Stimulated activated CD4-positive, alpha-beta T cell treated with anti-CD3 and anti-CD28 coated beads, TNF-alpha, amount 100 ng/mL, for 48 hours (primary cell): Measurements from ENCODE around the gene SUGP2.
"Not testable (repeated sequence)": the region's sequence is repeated elsewhere in the genome, so short reads cannot be mapped to it uniquely, and the experiment has no call there.

ENCODE experiments used
- DNase-seq, 3 donors: peaks; one replicate each; pipeline ENCODE4 v3.0.0-alpha.2; 2020; ENCODE audit warnings: low read depth in 3 of 3

Gene SUGP2

DNA sequence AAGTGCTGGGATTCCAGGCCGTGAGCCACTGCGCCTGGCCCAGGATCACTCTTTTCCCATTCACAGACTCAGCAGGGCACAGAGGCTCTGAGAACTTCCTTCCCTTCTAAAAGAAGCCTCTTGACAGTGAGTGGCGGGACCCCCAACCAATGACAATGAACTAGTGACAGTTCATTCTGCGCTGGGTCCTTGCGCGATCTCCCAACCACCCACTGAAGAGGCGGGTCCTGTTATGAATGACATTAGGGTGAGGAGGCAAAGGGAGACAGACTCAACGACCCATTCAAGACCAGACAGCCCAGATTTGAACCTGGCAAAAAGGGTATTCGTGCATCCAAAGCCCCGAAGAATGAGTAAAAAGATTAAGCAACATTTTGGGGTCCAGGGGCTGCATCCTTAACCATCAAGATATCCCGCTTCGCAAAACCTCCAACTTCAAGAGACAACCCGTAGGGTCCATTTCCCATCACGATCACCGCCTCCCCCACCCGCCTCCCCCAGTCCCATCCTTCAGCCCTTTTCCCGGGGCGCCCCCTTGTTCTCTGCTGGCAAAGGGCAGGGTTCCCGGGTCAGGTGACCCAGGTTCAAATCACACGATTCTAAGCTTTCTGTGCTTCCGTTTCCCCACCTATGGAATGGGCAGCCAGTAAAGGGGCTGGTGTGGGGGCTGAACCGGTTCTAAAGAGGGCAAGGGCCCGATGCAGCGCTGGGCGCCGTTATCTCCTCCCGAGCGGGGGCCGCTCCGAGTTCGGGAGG lies 719 bp downstream of the SUGP2 start:
- DNase-seq = peak; percentile 71 to 83 (median 79)

DNA sequence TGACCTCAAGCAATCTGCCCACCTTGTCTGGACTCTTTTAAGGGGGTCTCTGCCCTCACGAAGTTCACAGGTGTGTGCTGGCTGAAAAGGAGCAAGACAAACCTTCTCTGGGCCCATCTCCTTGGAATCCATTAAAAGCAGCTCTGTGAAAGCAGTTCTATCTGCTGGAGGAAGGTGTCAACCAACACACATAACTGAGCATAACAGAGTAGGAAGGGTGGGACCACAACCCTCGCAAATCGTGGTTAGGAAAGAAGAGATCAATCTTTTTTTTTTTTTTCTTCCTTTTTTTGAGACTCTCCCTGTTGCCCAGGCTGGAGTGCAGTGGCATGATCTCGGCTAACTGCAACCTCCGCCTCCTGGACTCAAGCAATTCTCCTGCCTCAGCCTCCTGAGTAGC lies 1.4 kb downstream of the SUGP2 start:
- DNase-seq = no peak

DNA sequence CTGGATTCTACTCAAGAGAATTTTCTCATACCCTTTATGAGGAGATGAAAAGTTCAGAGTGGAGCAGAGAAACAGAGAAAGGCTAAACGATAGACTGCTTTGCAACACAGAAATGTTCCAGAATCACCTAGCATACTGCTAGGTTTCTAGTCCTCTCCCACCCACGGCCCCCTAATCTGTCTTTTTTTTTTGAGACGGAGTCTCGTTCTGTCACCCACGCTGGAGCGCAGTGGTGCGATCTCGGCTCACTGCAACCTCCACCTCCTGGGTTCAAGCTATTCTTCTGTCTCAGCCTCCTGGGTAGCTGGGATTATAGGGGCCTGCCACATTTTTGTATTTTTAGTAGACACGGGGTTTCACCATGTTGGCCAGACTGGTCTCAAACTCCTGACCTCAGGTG lies 4.8 kb downstream of the SUGP2 start:
- no peak for DNase-seq

DNA sequence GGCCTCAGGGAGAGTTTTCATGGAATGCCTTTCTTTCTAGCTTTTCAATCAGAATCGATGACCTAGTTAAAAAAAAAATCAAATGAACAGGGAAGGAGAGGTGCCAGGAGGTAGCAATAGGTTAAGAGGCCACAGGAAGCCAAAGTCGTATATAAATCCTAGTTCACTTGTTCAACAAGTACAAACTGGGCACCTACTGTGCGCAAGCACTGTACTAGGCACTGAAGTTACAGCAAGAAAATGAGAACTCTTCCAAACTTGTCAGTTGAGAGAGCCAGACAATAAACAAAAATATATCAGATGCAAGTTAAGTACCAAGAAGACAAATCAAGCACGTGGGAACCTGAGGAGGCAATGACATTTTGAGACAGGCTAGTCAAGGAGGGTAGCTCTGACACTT lies 6.1 kb downstream of the SUGP2 start:
- DNase-seq = no peak

DNA sequence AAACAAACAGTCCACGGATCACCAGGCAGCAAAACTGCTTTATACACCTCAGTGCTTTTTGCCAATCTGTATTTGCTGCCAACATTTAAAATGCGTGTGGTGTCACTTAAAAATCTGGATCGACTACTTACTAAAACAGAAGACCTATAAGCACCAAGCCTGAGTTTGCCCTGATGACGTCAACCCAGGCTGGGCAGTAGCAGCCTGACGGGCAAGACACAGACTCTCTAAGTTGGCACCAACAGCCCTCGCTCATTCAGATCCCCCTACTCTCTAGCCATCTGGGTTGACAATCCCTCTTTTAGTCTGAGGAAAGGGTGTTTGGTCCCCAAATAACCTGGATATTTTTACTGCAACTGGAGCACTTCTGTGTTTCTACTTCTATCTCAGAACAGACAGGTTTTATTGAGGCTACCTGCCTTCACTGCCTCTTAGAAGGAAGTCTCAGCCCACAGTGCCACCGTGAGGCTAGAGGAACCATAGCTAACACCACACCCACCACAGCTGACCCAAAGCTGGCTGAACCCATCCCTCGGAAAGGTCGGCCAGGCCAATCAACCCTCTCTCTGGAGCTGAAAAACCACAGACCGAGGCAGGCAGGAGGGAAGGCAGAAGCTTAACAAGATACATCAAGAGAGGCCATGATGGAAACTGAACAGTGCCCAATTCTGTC lies 6.9 kb downstream of the SUGP2 start:
- no peak for DNase-seq

DNA sequence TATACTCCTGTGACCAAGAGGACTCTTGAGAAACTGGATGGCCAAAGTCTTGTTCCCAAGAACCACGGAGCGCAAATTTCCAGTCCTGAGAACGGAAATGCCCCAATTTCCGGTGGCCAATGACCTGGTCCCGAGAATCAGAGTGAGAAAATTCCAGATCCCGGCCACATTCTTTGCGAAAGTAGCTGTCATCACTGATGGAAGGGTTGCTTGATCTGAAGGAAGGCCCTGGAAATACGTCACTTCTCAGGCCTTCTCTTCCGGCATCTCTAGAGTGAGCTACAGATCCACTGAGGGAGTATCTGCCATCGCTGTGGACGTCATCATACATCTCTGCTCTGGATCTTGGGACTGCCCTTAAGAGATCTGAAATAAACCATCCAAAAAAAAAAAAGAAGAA lies 7.5 kb downstream of the SUGP2 start:
- no peak for DNase-seq

DNA sequence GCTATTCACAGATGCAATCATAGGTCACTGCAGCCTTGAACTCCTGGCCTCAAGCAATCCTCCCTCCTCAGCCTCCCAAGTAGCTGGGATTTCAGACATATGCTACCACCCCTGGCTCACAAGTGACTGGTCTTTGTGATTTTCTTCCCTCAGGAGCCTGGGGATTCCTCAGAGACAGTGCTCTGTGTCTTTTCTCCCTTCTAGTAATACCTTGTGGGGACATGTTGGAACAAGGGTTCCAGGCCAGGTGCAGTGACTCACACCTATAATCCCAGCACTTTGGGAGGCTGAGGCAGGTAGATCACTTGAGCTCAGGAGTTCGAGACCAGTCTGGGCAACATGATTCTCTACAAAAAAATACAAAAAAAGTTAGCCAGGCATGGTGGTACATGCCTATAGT lies 9.9 kb downstream of the SUGP2 start:
- not testable (repeated sequence) for DNase-seq

DNA sequence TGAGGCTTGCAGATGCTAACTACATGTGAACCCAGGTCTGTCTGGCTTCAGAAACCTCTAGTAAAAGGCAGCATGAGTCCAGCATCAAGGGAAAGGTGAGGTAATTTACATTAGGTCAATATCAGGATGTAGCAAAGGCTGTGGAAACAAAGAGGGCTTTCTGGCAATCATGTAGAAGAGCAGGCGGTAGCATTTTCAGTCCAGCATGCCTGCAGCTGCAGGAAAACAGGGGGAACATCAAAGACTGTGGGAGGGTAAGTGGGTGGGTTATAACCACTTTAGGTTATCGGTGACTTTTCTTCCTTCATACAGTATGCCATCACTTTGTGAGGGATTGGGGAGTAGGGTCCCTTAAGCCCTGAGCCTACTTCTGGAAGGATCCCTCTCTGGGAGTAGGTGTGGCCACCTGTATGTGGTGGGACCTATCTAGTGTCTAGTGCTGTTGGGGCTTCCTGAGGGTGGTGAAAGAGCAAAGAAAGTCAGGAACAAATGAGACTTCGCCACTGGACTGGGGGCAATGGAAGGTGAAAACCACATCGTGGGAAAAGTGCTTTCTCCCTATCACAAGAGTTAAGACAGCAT lies 10.8 kb downstream of the SUGP2 start:
- no peak for DNase-seq

DNA sequence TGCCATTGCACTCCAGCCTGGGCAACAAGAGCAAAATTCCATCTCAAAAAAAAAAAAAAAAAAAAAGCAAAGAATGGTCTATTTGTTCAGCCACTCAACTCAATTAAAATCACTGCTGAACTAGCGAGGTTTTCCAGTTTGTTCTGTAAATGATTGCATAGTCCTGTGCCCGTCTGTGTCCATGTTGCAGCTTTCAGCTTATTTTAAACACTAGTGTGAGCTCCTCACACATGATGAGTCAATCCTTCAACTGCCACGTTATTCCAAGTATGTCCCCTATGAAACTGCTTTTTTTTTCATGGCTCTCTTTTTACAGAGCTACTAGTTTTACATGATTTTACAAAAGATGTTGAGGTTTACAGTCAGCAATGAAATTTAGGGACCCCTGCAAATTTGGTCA lies 12.2 kb downstream of the SUGP2 start:
- no peak for DNase-seq

DNA sequence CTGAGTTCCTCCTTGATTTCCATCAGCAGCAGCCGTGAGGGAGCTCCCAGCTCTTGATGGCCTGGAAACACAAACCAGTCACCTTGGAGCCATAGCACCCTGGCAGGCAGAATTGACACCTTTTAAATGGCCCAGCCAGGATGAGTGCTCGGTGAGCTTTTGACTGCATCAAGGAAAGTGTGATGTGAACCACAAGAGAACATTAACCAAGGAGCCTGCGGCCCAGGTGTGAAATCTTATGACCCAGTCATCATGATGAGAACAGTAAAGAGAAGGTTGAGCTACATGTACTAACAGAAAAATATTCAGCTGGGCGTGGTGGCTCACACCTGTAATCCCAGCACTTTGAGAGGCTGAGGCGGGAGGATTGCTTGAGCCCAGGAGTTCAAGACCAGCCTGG lies 22.8 kb downstream of the SUGP2 start:
- no peak for DNase-seq

DNA sequence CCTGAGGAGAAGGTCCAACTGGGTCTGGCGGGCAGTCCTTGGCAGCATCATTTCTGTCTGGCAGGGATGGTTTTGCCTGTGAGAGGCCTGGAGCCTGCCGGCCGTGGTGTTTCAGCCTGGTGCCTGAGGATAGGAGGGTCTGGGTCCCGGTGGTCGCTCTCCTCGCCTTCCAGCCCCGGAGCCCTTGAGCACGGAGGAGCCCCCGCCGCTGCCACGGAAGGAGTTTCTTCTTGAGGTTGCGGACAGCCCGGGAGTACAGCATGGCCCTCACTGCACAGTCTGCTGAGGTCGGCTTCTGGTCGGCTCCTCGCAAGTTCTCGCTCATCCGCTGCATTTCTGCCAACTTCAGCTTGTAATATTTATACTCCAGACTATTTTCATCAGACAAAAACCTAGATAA lies 23.4 kb downstream of the SUGP2 start:
- DNase-seq = no peak

DNA sequence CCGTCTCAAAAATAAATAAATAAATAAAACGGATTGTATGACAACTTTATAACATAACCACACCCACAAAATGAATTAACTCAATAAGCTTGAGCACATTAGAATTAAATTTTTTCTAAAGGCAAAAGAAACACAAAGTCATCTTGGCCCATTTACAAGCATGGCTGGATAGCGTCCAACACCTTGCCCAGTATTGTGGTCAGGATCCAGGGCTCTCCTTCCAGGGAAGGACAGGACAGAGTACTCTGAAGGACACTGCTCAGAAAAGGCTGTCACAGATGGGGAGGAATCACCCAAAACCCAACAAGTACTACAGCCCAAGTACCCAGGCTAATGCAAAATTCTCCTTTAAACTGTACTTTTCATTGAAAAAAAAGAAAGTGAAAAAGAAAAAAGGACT lies 27.1 kb downstream of the SUGP2 start:
- no peak for DNase-seq

DNA sequence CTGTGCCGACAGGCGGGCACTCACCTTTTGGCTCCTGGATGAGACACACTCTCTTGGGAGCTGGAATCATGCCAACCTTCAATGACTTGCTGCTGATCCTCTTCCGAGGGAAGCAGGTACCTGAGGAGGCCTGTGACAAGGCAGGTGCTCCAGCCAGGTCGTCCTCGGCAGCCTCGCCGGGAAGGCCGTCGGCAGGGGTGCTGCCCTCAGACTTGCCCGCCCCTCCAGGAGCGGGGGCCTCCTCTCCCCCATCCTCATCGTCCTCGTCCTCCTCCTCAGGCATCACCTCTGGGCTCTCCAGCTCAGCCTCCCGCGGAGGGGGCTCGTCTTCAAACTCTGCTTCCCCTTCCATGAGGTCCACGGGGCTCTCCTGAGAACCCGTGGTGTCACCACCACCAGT lies 29.2 kb downstream of the SUGP2 start:
- no peak for DNase-seq

DNA sequence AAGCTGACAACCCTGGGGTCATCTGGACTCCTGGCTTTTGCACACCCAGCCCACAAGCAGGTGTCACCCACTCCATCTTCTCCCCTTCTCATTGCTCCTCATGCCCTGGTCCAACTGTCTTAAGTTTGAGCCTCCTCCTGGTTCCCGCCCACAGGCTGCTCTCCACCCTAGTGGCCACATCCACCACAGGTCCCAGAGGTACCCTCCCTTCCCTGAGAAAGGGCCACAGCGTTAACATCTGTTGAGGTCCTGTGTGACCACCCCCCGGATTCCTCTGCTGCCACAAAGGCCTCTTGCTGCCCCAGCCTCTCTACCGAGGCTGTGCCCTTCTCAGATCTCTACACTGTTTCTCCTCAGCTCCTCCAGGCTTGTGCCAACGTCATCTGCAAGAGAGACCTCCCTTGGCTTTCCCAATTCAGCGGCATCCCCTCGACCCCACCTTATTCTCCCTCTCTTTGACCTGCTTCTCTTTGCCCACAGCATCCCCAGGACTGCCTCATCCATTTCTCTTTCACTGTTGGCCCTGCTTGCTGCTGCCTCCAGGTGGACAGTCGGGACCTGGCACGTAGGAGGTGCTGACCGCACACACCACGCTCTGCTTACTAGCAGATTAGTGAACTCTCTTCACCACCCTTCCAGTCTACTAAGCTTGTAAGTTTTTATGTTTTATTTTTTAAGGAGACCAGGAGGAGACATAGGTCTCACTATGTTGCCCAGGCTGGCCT lies 33.3 kb downstream of the SUGP2 start:
- DNase-seq = no peak

DNA sequence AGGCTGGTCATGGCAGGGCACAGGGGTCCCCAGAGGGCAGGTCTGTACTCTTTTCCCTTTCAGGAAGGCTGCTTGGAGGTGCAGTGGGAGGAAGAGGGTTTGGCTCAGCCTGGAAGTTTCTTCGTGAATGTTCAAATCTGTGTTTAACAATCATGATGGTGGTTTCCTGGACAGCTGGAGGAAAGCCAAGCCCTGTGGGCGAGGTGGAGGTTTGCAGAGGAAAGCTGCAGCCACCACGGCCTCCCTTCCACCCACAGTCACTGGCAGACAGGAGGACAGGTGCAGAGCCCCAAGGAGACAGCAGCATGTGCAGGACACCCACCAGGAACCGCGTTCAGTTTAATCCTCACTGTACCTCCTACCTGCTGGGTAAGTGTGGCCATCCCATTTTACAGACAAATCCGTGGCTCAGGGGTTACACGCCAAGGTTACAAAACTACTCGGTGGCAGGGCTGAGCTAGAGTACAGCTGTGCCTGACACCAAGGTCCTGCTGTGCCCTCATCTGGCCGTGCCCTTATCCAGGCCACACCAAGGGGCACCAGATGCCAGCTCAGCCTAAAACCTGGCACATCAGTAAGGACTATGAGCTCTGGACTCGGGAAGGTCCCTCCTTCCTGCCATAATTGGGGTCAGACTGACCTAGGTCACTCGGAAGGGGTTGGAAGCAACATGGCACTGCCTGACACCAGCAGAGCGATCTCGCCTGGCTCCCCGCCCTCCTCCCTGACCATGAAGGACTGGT lies 34.1 kb downstream of the SUGP2 start:
- DNase-seq = no peak

DNA sequence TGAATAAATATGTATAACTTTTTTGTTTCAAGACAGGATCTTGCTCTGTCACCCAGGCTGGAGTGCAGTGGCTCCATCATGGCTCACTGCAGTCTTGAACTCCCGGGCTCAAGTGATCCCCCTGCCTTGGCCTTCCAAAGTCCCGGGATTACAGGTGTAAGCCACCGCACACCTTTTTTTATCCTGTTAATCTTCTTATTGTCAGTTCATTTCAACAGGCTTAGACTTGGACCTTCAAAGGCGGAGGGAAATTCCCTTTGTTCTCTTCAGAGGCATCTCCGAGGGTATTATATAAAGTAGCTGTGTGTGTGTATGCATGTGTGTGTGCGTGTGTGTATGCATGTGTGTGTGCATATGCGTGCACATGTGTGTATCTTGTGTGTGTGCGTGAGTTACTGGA lies 35.0 kb downstream of the SUGP2 start:
- no peak for DNase-seq

DNA sequence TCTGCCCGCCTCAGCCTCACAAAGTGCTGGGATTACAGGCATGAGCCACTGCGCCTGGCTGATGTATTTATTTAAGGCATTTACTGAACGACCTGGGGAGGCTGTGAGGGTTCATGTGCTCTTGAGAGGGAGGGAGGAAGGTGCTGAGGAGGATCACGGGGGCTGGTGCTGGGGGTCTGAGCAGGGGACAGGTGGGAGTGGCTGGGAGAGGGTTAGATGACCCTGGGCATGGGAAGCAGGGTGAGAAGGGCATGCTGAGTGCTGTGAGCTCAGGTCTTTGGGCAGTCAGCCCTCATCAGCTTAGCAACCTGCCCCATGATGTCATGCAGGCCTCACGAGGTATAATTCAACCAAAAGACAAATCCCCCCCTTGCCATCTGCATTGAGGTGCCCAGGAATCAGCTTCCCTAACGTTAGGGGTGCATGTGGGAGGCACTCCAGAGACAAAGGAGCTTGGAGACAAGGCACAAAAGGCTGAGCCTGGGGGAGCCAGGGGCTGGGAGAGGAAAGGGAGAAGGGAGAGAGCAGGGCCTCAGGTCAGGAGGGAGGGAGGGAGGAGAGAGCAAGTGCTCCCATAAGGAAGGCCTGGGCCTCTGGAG lies 36.4 kb downstream of the SUGP2 start:
- DNase-seq = no peak

DNA sequence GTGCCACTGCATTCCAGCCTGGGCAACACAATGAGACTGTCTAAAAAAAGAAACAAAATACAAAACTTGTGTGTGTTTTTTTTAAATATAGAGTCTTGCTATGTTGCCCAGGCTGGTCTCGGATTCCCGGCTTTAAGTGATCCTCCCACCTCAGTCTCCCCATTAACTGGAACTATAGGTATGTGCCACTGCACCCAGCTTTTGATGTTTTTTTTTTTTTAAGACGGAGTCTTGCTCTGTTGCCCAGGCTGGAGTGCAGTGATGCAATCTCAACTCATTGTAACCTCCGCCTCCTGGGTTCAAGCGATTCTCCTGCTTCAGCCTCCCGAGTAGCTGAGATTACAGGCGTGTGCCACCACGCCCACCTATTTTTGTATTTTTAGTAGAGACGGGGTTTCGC lies 37.0 kb downstream of the SUGP2 start:
- DNase-seq = no peak

DNA sequence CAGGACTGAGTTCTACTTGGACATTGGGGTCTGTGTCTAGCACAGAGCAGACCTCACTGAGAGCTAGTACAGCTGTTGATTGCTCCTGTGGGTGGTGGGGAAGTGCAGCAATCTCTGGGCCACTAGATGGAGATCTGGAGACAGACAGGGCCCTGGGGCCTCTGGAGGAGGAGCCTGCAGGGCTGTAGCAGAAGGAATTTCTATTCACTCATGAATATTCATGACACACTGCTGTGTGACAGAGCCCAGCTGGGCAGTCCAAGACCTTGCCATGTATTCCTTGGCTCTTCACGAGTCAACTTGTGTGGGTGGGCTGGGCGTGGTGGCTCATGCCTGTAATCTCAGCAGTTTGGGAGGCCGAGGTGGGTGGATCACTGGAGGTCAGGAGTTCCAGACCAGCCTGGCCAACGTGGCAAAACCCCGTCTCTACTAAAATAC lies 37.5 kb downstream of the SUGP2 start:
- DNase-seq = no peak

DNA sequence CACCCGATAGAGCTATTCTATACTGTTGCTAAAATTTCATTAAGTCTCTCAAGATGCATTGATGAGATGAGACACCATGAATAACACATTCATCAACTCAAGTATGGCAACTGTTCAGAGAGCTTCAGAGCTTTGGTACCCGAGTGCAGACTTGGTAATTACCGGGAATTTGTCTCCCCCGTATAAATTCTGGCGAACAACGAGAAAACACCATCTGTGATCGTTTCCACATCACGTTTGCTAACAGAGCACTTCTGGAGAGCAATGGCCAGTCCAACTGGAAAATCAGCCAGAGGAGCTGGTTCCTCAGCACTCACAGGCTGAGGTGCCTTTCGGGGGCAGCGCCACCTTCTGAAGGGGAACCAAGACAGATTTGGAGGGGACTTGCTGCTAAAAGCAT lies 40.2 kb downstream of the SUGP2 start:
- no peak for DNase-seq

DNA sequence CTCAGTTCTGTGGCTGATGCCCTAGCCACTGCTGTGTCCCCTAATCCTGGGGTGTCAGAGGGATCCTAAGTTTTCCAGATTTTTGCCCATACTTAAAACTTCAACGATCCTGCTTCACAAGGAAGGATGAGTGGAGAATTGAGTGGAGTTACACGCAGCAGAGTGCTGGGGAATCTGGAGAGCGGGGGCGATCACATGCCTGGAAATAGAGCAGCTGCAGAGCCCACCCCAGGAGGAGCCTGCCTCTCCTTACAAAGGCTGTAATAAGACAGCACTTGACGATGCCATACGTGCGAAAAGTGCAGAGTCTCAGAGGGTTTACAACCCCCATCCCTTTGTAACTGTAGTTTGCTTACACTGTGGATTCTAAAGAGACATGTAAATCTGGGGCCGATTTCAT lies 40.6 kb downstream of the SUGP2 start:
- no peak for DNase-seq

DNA sequence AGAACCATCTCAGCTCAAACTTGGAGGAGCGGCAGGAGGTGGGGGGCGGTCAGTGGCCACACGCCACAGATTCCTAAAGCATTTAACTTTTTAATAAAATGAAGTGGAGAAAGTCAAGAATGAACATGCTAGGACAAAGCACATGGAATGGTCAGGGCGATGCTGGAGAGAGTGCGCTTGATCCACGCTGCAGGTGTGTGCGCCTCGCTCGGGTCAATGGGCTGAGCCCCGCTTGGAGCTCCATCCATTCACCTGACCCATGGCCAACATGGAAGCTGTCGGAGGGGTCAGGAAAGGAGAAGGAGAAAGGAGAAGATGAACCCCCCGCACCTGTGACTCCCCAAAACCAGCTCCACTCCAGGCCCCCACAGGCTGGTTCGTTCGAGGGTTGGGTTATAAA lies 41.8 kb downstream of the SUGP2 start:
- no peak for DNase-seq
